DND-41 (cell line): Measurements from ENCODE around the gene TBC1D8B.

Source experiments
- EZH2 ChIP-seq: IDR thresholded peaks from 3 replicates; pipeline ENCODE4 v1.6.1; 2012; ENCODE audit warnings: borderline replicate concordance, low read depth, mild to moderate bottlenecking, moderate library complexity, low read length, inconsistent platforms; ENCODE audit not compliant: severe bottlenecking
- TF ChIP-seq, protein P1 (sequence below): IDR thresholded peaks from 2 replicates; pipeline ENCODE4 v1.5.1; 2012; ENCODE audit warnings: borderline replicate concordance, low read length, moderate library complexity, mild to moderate bottlenecking; ENCODE audit not compliant: poor library complexity, severe bottlenecking; ENCODE audit errors: extremely low read depth

DNA sequence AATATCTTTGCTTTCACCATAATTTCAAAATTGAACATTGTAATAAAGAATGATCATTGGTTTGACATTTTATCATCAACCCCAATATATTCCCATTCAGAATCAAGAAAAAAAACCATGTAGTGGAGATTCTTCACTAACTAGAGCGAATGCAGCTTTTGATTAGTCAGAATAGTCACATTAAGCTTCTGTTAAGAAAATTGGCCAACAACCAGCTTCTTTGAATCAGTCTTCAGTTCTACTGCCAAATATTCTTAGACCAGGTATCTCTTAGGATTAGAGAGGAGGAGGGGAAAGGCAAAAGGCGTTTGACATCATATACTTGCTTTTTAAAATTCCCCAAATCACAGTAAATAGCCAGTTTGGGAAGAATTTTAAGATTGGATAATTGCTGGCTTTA, 22.2 kb upstream of the TBC1D8B start:
- TF ChIP-seq, protein P1, sequence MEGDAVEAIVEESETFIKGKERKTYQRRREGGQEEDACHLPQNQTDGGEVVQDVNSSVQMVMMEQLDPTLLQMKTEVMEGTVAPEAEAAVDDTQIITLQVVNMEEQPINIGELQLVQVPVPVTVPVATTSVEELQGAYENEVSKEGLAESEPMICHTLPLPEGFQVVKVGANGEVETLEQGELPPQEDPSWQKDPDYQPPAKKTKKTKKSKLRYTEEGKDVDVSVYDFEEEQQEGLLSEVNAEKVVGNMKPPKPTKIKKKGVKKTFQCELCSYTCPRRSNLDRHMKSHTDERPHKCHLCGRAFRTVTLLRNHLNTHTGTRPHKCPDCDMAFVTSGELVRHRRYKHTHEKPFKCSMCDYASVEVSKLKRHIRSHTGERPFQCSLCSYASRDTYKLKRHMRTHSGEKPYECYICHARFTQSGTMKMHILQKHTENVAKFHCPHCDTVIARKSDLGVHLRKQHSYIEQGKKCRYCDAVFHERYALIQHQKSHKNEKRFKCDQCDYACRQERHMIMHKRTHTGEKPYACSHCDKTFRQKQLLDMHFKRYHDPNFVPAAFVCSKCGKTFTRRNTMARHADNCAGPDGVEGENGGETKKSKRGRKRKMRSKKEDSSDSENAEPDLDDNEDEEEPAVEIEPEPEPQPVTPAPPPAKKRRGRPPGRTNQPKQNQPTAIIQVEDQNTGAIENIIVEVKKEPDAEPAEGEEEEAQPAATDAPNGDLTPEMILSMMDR: no peak
- TF ChIP-seq EZH2: no peak
